Measurements from ENCODE around the gene TSG101.

- no peak for TF ChIP-seq CTCF (IDR thresholded peaks at IDR 0.05)
- TF ChIP-seq EZH2 (IDR thresholded peaks at IDR 0.05): no peak
Observed at GRCh38 chr11:18536209-18536608, 9.5 kb upstream of the TSG101 start.
